ENCODE results near the gene SMIM30. TPM values are rescaled to one million over a fixed set of nuclear protein-coding genes. Genes with fewer than 3 reads are reported as not detected.

Gene SMIM30
- total RNA-seq, 1 experiment from 2014 or later: 204 TPM

- Histone ChIP-seq H3K9me3 (replicated peaks) (no peaks in the 10 kb centered on the region), H3K4me3 (peak overlapping the region; percentile 57), H3K36me3 (no peaks in the 10 kb centered on the region), H3K27ac (peak overlapping the region; percentile 4; the same call in 1 of the 2 replicates), H3K27me3 (no peaks in the 10 kb centered on the region), H3K4me1 (peaks cover 28% of the 10 kb centered on the region)
- peak in 1 of 2 experiments; percentile 42 for DNase-seq
These were observed 32.5 kb downstream of the SMIM30 start for GRCh38 chr7:113085781-113086390.

DNA sequence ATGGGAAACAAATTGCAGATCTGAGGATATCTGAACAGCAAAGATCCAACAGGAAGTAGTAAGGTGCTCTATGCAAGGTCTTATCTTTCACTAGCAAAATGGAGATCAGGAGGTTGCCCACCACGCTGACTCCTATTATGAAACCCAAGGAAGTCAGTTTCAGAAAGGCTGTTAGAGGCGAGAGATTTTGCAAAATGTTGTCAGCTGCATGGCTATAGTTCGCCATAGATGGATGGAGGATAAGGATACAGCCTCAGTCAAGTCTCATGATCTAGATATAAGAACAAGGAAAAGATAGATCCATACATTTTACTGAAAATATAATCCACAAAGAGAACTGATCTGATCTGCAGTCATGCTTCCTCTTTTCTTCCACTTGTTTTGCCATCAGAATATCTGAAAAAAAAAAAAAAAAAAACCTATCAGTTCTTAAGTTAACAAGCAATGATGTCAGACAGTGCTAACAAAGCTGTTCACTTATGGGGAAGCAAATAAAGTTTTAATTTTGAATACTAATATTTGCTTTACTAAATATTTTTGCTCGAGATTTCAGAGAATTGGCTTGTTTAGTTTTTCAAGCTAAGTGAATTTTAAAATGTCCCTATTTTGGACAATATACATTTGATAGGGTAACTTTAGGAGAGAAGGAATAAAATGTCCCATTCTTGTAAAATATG, 33.7 kb downstream of the SMIM30 start:
- no peaks in the 10 kb centered on the region for H3K9me3 ChIP-seq (replicated peaks)

DNA sequence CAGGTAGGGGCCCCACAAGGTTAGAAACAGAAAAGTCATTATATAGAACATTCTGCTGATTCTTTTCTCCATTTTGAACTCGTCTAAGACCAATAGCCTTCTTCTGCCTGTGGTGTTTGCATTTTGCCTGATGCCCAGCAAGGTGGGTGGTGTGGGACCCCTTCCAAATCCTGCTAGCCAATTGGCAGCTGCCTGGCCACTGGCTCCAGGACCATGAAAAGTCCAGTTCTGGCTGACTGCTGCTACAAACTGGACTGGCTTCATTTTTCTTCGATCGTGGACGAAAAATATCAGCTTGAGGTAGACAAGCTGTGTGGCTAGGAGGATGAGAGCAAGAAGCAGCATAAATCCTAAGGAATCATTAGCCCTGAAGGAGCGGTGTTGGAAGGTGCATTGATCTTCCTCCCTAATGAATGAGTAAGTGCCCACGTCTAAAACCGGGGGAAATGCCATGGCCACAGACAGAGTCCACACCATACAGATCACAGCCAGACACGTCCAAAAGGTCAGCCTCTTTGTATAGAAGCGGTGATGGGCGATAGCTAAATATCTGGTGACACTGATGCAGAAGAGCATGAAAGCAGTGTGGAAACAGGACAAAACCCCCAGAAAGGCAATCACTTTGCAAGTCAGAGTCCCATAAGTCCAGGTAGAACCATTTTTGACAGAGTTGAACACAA, 34.4 kb downstream of the SMIM30 start:
- H3K27me3 ChIP-seq: no peaks in the 10 kb centered on the region
- H3K4me3 ChIP-seq: no peak overlapping the region
- no peak for DNase-seq
- H3K9me3 ChIP-seq (replicated peaks): no peaks in the 10 kb centered on the region
- H3K4me1 ChIP-seq: peaks cover 28% of the 10 kb centered on the region
- H3K36me3 ChIP-seq: no peaks in the 10 kb centered on the region
- no peak overlapping the region for H3K27ac ChIP-seq

More for the DNA sequence above, 33.7 kb downstream of the SMIM30 start:
- DNase-seq: no peak
- peaks cover 28% of the 10 kb centered on the region for H3K4me1 ChIP-seq
- no peaks in the 10 kb centered on the region for H3K27me3 ChIP-seq
- no peak overlapping the region for H3K27ac ChIP-seq
- H3K36me3 ChIP-seq: no peaks in the 10 kb centered on the region
- H3K4me3 ChIP-seq: no peak overlapping the region

DNA sequence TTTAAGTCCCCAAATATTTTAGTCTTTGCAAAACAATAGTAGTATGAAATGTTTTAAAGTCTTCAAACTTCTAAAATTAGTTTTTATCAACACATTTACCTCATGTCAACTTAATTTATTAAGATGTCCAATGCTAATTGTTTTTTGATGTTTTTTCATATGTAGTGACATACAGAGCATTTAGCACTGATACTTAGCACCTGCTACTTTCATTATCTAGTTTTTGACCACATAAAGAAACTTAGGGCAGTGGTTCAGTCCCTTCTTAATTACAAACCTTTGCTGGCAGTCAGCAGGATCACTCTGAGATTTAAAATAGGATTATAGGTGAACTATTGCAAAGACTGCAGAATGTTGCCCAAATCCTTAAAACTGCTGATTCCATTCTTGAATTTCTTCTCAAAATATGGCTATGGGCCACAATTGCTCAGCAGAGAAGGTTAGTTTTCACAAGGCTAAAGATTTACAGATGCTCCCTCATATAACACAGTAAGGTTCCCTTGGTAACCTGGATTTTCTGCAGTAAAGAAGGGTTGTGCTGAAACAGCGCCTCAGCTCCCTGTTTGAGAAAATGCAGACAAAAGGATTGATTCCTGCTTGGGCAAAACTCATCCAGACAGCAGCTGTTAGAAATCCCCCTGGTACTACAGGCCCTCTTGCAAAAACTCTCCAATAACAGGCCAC, 35.1 kb downstream of the SMIM30 start:
- peak; percentile 34 to 67 for DNase-seq
- H3K9me3 ChIP-seq (replicated peaks): no peaks in the 10 kb centered on the region
- peaks cover 21% of the 10 kb centered on the region for H3K4me1 ChIP-seq
- no peaks in the 10 kb centered on the region for H3K27me3 ChIP-seq
- H3K36me3 ChIP-seq: no peaks in the 10 kb centered on the region
- H3K4me3 ChIP-seq: no peak overlapping the region
- no peak overlapping the region for H3K27ac ChIP-seq

DNA sequence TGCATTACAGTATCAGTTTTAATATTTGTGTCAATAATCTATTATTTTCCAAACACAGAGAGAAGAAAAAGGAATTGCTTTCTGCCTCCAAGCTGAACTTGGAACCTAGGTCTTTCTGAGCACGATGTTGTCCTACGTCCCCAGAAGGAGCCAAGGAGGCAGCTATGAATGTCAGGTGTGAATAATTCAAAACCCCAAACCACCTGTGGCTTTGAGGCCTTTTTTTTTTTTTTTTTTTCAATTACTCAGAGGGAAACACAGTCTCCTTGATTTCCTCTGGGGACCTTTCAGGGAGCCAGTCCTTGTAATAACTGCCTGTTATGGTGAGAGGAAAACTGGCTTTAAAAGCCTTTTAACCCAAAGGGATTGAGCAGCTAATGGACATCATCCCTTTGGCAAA, 40.0 kb downstream of the SMIM30 start:
- H3K36me3 ChIP-seq: no peaks in the 10 kb centered on the region
- no peaks in the 10 kb centered on the region for H3K27me3 ChIP-seq
- H3K4me3 ChIP-seq: no peak overlapping the region
- H3K4me1 ChIP-seq: peaks cover 10% of the 10 kb centered on the region
- no peaks in the 10 kb centered on the region for H3K9me3 ChIP-seq (replicated peaks)
- no peak for DNase-seq
- no peak overlapping the region for H3K27ac ChIP-seq

DNA sequence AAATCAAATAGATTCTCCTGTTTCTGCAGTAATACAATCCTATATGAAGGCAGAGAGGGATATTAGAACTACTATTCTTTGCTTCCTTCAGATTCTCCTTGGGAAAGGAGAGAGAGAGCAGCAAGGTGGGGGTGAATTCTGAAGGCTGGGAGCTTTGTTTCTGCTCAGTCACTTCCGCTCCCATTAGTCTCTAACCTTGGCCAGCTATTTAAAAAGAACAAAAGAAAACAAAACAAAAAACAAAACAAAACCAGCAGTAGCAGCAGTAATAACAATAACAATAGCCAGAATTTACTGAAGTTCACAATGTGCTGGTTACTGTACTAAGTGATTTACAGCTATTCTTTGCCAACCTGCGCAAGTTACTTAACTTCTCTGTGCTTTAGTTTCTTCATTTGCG, 41.7 kb downstream of the SMIM30 start:
- H3K4me1 ChIP-seq: no peaks in the 10 kb centered on the region
- no peak overlapping the region for H3K4me3 ChIP-seq
- no peaks in the 10 kb centered on the region for H3K27me3 ChIP-seq
- no peaks in the 10 kb centered on the region for H3K9me3 ChIP-seq (replicated peaks)
- no peaks in the 10 kb centered on the region for H3K36me3 ChIP-seq
- no peak overlapping the region for H3K27ac ChIP-seq
- no peak for DNase-seq

GRCh38 chr7:113071465-113071864, 46.9 kb downstream of the SMIM30 start:
- no peak overlapping the region for H3K4me3 ChIP-seq
- H3K9me3 ChIP-seq (replicated peaks): no peaks in the 10 kb centered on the region; the same call in 1 of the 2 replicates
- no peaks in the 10 kb centered on the region for H3K36me3 ChIP-seq
- no peaks in the 10 kb centered on the region for H3K4me1 ChIP-seq
- no peaks in the 10 kb centered on the region for H3K27me3 ChIP-seq
- DNase-seq: no peak
- no peak overlapping the region for H3K27ac ChIP-seq

Other genes with a start within 250 kb of the SMIM30 start
- 13.2 and 15.0 TPM in 2 replicates for gene GPR85, start 31.7 kb downstream of the SMIM30 start, total RNA-seq (2014; rRNA removed; shearing (Covaris generic))

All from SJCRH30 (cell line).